HT1080 (cell line): ENCODE data around the gene FUBP3. TPM values are rescaled to one million over a fixed set of nuclear protein-coding genes. Genes with fewer than 3 reads are reported as not detected.

Experiments
- DNase-seq: peaks from one replicate; pipeline ENCODE4 v3.0.0-alpha.2; 2015; ENCODE audit warnings: low read depth
- total RNA-seq: library from RNA; depleted of rRNA; stranded (reverse); fragments of >200 nt; shearing (Covaris generic); gene quantifications from 2 replicates; pipeline ENCODE4 v1.2.3, GENCODE V29; 2014

FUBP3 gene
- total RNA-seq, 1 experiment from 2014 or later = 113 TPM

DNA sequence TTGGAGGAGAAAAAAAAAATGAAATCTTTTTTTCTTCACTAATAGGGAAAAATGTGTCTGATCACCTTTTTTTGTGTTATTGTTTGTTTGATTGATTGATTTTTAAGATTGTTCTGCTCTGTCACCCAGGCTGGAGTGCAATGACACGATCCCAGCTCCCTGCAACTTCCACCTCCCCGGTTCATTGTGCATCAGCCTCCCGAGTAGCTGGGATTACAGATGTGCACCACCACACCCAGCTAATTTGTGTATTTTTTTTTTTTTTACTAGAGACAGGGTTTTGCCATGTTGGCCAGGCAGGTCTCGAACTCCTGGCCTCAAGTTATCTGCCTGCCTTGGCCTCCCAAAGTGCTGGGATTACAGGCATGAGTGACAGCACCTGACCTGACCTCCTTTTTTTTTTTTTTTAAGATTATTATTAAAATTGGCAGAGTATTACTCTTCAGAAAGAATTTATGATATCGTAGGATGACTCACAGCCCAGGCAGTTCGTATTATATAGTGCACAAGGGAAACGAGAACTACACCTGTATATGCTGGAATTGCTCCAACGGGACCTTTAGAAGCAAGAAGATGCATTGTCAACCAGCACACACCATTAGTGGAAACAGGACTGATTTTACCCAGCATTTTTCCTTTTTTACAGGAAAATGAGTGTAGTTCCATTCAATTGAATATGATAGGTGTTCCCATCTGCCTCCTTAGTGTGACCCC lies 27.7 kb downstream of the FUBP3 start:
- DNase-seq = no peak

DNA sequence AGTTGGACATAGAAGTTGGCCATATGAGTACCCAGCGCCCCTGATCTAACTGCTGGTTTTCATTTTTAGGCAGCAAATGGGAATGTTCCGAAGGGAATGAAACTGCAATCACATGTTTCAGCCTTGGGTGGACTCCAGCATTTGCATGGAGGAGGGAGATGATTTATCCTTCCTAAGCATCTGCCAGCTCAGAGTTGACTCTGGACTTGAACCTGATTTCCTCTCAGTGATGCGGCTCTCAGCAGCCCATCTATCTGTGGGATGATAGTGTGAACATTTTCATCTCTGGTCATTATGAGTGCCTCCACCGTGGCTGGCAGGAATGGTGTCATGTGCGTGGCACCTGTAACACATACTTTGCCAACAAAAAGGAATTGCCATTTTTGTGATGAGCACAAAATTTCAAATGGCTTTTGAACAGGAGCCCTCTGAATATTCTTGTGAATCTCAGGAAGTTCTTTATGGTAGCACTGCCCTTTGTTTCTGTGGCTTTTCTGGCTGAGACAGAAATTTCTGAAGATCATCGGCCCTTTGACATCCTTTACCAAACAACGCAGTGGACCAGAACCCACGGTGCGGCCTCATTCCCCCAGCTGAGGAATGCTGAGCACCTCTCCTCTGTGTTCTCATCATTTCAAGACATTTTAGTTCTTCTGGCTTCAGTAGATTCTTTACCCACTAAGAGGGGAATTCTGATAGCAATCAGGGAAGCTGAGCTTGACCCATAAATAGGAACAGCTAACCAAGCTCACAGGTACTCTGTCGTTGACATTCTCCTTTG lies 28.5 kb downstream of the FUBP3 start:
- no peak for DNase-seq

DNA sequence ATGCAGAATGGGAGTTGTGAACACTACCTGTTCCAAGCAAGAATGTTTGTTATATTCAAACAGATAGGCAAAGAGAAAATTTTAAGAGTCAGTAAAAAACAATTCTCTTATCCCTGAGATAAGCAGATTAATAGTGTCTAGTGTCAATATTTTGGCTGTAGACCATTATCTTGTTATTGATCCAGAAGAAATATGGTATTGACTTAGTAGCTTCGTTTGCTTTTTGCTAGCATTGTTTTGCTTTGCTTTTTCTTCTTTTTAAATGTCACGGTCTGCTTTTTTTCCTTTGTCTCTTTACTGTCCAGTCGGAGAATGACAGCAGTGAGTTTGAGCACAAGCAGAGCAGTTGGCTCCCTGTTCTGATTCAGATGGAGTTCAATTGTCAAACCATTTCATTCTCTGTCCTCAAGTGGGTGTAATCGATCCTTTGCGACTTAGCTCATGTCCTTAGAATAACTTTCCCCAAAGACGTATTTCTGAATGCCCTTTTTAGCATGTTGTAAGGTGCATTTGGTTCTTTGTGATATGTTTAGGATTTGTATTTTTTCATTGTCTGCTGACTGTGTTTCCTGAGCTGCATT lies 29.3 kb downstream of the FUBP3 start:
- DNase-seq = no peak

DNA sequence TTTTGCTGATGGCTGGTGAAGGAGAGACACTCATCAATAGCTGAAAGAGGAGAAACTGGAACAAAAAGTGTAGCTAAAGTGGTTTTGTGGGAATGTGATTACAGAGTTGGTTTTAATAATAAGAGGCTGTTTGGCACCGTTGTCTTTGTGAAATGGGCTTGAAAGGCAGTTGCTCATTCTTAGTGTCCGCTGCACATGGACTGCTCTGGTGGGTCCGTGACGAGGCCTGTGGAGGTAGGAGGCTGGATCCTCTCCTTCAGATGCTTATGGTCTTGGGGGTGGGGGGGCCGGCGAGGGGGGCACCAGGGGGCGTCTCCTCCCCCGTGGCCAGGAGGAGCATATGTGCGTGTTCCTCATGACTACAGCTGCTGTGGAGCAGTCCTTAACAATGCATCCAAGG lies 29.8 kb downstream of the FUBP3 start:
- no peak for DNase-seq

DNA sequence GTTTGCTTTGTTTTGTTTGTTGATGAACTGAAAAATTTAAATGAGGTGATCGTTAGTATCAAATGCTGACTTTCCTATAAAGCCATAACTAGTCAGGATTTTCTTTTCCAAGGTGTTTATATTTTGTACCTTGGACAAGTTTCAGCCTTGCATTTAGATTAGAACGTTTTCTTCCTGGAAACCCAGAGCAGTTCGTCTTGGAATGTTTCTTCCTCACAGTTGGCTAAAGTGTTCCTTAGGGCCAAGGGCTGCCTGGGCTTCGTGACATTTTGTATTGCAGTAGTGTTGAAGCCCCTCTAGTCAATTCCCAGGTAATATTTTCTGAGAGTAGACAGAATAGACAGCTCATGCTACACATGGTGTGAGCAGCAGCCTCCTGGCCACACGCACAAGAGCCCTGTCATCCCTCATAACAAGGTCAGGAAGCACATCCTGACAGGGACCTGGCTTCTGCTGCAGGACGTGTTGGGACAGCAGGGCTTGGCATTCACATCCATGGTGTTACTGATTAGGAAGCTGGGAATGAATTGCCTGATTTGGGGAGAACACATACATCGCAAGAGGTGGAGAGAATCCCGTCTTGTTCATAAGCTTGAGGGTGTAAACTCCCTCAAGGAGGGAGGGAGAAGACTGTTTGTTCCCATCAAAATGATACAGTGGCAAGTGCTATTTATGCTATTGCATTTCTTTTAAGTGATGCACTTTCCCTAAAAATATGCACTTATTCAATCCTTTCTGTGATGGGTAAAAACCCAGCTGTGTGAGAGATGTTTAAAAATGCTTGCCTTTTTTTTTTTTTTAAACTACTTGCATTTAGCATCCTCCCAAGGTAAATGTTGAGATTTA lies 31.7 kb downstream of the FUBP3 start:
- DNase-seq = no peak

DNA sequence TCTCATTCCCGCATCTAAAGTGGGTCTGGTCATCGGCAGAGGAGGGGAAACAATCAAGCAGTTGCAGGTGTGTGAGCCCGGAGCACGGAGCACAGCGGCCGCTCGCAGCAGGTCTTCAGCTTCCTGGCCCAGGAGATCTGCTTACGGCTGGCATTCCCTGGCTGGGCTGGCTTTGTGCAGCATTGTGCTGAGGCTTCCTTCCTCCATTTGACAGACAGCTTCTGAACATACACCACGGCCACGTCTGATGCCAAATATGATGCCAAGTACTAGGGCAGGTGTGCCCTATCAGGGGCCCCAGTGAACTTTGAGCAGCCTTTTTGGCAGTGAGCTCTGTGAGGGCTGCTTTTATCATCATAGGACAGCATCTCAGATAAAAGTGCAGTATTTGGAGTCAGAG lies 37.1 kb downstream of the FUBP3 start:
- DNase-seq = no peak

DNA sequence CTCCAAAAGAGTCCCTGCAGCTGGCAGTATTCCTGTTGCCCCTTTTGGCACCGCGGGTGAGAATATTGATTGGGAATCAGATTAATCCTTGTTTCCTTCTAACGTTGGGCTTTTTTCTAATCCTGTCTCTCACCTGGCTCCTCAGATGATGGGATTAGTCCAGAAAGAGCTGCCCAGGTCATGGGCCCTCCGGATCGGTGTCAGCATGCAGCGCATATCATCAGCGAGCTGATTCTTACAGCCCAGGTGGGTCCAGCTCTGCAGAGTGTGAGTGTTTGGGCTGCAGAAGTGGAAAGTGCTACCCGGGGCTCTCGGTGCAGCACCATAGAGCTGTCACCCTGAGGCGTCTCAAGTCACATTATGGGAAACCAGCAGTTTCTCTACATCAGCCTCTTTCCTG lies 44.1 kb downstream of the FUBP3 start:
- DNase-seq = no peak

DNA sequence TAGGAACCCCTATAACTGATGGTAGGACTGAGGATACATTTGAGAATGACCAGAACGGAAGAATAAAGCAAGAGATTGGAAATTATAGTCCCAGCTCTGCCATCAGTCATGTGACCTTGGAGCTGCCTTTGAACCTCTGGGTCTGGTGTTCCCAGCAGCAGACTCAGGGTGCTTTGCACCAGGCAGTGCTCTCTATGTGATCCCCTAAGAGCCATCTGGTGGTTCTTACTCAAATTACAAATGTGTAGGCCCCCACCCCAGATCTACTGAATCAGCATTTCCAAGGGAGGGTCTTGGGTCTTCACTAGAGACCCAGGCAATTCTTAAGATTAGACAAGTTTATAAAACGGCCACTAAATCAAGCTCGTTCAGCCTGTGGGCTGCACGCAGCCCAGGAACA lies 44.8 kb downstream of the FUBP3 start:
- DNase-seq = no peak

DNA sequence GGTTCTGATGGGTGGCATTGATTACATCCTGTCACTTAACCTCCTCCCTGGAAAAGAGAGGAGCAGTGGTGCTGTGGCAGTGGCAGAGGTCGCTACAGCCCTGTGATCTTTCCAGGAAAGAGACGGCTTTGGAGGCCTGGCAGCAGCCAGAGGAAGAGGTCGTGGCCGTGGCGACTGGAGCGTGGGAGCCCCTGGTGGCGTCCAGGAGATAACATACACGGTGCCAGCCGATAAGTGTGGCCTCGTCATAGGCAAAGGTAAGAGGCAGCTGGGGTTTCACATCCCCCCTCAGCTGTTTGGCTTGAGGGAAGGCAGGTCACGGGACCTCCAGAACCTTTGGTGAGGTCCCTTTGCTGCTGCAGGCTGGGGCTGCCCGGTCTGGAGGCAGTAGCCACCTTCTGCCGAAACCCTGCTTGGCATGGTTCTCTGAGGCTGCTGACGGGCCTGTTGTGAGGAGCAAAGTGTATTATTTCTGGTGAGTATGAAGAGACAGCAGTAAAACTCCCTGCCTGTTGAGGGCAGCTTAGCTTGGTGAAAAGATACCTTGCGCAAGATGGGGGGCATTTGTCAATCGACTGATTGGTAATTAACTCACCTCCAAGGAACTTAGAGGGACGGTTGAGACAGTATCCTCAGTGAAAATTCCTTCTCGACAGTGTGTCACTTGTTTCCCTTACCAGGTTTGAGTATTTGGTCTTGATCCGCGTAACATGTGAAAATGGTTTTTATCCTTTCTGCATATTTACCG lies 47.0 kb downstream of the FUBP3 start:
- DNase-seq = no peak

DNA sequence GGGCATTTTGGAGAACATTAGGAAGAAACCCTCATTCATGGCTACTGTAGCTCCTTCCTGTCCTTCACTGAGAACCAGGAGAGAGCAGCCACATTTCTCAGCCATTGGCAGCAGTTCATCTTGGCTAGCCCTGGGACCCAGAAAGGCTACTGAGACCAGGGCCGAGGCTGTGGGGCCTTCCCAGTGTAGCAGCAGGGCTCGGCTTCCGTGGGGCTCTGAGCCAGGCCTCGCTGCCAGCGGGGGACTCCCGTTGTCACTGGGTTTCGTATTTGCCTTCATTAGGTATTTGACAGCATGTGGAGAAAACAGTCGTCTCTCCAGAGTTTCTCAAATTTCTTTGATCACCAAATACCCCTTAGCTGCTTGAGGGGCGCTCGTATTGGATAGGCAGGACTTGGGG lies 47.7 kb downstream of the FUBP3 start:
- no peak for DNase-seq

DNA sequence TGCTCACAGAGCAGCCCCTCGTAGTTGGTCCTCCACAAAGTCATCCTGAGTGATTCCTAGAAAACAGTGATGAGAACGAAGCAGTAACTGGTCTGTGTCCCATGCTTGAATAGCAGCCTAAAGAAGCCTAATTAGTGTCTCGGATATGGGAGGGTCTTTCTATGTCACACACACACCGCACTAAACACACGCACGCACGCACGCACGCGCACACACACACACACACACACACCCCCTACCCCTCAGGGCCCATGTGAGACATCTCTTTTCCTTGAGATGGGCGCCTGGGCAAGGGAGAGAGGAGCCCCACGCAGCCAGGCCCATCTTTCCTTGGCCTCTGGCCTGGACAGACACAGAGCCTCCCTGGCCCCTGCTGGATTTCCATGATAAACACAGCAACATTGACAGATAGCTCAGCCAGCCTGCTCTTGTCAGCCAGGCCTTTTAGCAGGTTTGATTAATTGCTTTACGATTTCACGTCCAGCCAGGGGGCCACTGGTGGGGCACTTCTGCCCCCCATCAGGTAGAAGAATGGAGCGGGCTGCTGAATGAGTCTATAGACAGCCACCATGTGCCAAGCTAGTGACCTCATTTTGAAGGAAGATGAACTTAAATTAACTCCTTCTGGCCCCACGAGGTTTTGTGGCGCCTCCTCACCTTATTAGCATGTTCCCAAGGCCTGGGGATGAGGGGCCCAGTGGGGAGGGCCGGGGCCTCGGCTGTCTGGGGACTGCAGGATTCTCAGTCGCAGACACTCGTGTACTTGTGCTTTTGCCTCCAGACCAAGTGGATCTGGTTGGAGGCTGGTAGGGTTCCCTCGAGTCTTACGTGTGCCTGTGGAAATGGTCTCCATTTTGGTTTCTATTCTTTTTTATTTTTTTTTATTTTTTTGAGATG lies 48.8 kb downstream of the FUBP3 start:
- no peak for DNase-seq

DNA sequence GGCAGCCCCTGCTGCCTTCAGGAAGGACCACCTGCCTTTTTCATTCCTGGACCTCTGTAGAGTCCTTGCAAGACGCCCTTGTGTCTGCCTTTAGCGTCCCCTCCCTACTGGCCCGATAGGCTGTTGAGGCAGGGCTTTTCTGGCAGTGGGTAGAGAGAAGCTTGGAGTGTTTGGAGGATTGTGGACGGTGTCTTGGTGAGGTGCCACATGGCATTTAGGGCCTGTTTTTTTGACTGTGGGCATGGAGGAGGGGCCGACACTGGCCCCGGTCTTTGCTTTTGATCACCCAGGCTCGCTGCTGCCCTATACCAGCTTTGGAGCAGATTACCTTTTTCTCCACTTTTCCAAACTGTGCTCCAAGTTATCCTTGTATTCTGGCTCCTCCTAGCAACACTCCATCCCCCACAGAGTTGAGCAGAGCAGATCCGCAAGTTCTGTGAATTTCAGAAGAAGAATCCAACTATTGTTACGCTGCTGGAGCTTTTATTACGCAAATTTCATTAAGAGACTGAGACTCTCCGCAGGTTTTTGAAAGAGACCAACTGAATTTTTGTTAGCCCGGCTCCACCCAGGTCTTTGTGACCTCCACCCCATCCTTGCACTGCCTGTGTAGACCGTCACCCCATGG lies 50.2 kb downstream of the FUBP3 start:
- no peak for DNase-seq

DNA sequence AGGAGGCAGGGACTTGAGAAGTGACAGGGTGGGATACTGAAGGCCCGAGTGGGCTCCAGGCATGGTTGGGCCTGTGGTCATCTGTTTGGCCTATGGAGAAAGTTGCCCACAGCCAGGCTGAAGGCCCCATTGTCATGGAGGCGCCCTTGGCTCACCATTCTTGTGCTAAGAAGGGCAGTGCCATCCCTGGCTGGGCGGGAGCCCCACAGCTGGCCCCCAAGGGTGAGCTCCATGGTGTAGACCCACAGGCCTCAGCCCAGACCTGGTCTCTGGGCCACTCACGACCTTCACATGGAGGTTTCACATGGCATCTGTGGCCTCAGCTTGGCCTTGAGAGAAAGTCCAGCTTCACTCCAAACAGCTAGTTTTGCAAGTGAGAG lies 50.7 kb downstream of the FUBP3 start:
- no peak for DNase-seq

DNA sequence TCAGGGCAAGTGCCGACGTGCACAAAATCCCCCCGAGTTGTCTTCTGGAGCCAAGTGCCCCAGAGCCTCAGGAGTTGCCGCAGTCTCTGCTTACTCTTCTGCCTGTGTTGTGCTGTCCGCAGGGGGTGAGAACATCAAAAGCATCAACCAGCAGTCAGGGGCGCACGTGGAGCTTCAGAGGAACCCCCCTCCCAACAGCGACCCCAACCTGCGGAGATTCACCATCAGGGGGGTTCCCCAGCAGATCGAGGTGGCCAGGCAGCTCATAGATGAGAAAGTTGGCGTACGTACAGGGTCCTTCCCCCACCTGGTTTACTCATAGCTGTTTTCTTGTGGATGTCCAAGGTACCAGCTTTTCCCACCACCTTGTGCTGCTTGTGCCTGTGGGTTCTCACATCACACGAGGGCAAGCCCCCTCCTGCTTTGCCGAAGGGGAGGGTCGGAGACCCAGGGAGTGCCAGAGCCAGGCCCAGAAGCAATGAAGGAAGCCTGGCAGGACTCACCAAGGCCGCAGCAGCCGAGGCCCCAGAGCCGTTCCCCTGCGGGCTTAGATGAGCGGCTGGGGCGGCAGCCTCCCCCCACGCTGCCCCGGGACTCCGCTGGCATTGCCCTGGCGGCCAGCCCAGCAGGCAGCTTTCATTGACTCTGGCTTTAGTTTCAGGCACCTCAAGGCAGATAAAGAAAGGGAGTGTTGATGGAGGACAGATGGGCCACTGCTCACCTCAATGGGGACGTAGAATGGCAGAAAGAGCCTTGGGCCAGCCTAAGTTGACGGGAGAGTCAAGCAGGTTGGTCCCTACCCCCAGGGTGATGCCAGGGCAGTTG lies 51.3 kb downstream of the FUBP3 start:
- DNase-seq = no peak

DNA sequence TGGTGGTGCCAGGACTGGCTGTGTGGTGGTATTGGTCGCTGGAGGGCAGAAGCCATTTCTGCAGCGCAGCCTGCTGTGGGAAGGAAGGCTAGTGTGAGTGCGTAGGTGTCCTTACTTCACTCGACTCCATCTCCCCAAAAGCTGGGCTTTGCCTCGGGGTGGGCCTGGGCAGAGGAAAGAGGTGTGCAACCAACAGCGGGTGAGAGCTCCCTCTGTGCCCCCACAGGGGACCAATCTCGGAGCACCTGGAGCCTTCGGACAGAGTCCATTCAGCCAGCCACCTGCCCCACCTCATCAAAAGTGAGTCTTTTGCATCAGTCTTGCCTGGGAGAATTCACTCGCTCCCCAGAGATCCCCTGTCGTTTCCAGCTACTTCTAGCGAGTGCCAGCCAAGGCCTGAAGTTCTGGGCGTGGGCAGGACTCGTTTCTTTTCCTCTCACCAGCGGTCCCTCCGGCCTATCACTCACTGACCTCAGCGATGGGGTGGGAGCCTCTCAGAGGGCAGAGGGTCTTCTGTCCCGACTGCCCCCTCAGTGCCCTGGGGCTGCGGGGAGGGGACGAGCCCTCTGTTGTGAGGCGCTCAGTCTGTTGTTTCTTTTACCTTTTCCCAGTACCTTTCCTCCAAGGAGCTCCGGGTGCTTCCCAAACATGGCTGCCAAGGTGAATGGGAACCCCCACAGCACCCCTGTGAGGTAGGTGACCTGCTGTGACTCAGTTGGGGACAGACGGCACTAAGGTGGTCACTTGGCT lies 52.1 kb downstream of the FUBP3 start:
- DNase-seq = no peak

DNA sequence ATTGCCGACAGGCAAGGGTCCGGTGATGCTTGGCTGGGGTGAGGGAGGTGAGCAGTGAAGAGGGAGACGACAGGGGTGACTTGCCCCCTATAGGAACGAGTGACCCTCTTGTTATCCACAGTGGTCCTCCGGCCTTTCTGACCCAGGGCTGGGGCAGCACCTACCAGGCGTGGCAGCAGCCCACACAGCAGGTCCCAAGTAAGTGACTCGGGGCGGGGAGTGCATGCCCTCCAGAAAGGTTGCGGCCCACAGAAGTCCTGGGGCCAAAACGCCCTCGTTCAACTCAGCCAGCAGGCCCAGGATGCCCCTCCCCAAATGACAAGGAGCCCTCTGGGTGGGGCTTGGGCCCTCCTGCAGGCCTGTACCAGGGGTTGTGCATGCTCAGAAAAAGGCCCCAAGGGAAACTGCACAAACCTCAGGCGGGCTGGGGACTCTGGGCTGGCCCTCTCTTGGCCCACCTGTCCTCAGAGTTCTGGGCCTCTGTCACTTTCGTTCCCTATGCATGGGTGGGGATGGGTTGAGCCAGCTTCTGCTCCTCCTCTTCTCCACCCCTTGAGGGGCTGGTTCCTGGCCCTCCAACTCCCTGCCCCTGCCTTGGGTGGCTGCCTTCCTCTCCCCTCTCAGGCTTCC lies 52.8 kb downstream of the FUBP3 start:
- no peak for DNase-seq

DNA sequence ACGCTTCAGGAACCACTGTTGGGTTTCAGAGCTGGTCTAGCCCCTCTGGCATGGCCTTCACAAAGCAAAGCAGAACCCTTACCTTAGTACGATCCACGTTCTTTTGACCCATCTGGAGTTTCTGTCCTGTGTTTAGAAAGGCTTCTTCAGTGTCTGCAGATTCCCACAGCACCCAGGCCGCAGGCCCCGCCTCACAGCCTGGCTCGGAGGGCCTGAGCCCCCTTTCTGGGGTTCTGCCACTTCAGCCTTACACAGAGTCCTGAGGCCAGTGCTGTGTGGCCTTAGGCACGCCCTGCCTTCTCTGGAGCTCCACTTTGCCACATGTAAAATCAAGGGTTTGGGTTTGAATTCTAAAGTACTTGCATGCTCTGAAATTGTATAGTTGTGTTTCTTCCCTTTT lies 53.5 kb downstream of the FUBP3 start:
- no peak for DNase-seq
